Body of pancreas (tissue), 4 donors: ENCODE results near the gene FBRS.

Experiments
- CTCF ChIP-seq, 7 experiments: fragments of 450-650 bp in 4 of 7; fragments of 200-600 bp in 3 of 7; sonication (generic) in 3 of 7; IDR thresholded peaks; one replicate each; pipeline ENCODE4 v1.5.1; 2016 to 2019; ENCODE audit warnings: antibody characterized with exemption in 7 of 7
- POLR2A ChIP-seq, 3 donors: fragments of 450-650 bp; IDR thresholded peaks; one replicate each; pipeline ENCODE4 v1.6.1; 2016; ENCODE audit warnings: antibody characterized with exemption in 3 of 3, mild to moderate bottlenecking in 2 of 3

GRCh38 chr16:30694926-30695693, 36.9 kb downstream of the FBRS start:
- no peak for TF ChIP-seq CTCF (IDR thresholded peaks at IDR 0.05)
- no peak for TF ChIP-seq POLR2A (IDR thresholded peaks at IDR 0.05)
